Right hindlimb (tissue), 1 donor: ENCODE data around the gene MDM2.

Source experiments
- DNase-seq: peaks from one replicate; pipeline ENCODE4 v3.0.0-alpha.2; 2018

The MDM2 gene

GRCh38 chr12:68882251-68882964 is 74.4 kb downstream of the MDM2 start:
- DNase-seq: no peak

GRCh38 chr12:68883151-68883550 is 75.2 kb downstream of the MDM2 start:
- DNase-seq: no peak

GRCh38 chr12:68884251-68884650 is 76.3 kb downstream of the MDM2 start:
- DNase-seq: no peak

- DNase-seq: no peak
These were observed 77.4 kb downstream of the MDM2 start for GRCh38 chr12:68885381-68885780.

- DNase-seq: no peak
These were observed 78.9 kb downstream of the MDM2 start for GRCh38 chr12:68886636-68887572.

GRCh38 chr12:68887641-68888040 is 79.7 kb downstream of the MDM2 start:
- no peak for DNase-seq

- no peak for DNase-seq
These were observed 80.3 kb downstream of the MDM2 start for GRCh38 chr12:68888243-68888642.

GRCh38 chr12:68890701-68891113 is 82.7 kb downstream of the MDM2 start:
- no peak for DNase-seq

- no peak for DNase-seq
These were observed 83.2 kb downstream of the MDM2 start for GRCh38 chr12:68891141-68891540.

GRCh38 chr12:68893201-68893600 is 85.2 kb downstream of the MDM2 start:
- no peak for DNase-seq

- DNase-seq: no peak
These were observed 85.8 kb downstream of the MDM2 start for GRCh38 chr12:68893741-68894140.

GRCh38 chr12:68894276-68894855 is 86.4 kb downstream of the MDM2 start:
- DNase-seq: no peak

- DNase-seq: no peak
These were observed 89.0 kb downstream of the MDM2 start for GRCh38 chr12:68896881-68897540.

- no peak for DNase-seq
These were observed 91.3 kb downstream of the MDM2 start for GRCh38 chr12:68899251-68899771.

GRCh38 chr12:68900241-68900640 is 92.3 kb downstream of the MDM2 start:
- no peak for DNase-seq
